Glomerular visceral epithelial cell (primary cell): ENCODE data around the gene SLC37A1.

ENCODE experiments used
- DNase-seq: peaks from one replicate; pipeline ENCODE4 v3.0.0-alpha.2; 2016; ENCODE audit errors: extremely low spot score

SLC37A1 gene

GRCh38 chr21:42560517-42561179 lies 47.0 kb downstream of the SLC37A1 start:
- no peak for DNase-seq

GRCh38 chr21:42561762-42562650 lies 48.4 kb downstream of the SLC37A1 start:
- DNase-seq, result no peak

- DNase-seq, result no peak
These were observed 49.2 kb downstream of the SLC37A1 start for GRCh38 chr21:42562816-42563215.

- no peak for DNase-seq
These were observed 49.6 kb downstream of the SLC37A1 start for GRCh38 chr21:42563261-42563660.

GRCh38 chr21:42563686-42564085 lies 50.0 kb downstream of the SLC37A1 start:
- DNase-seq, result no peak

GRCh38 chr21:42564561-42564971 lies 50.9 kb downstream of the SLC37A1 start:
- no peak for DNase-seq

GRCh38 chr21:42565206-42565810 lies 51.7 kb downstream of the SLC37A1 start:
- DNase-seq, result no peak

GRCh38 chr21:42565886-42566523 lies 52.4 kb downstream of the SLC37A1 start:
- no peak for DNase-seq

GRCh38 chr21:42566524-42567213 lies 53.0 kb downstream of the SLC37A1 start:
- no peak for DNase-seq

GRCh38 chr21:42567214-42567555 lies 53.5 kb downstream of the SLC37A1 start:
- DNase-seq, result no peak

GRCh38 chr21:42567861-42568260 lies 54.2 kb downstream of the SLC37A1 start:
- DNase-seq, result no peak

- DNase-seq, result no peak
These were observed 54.7 kb downstream of the SLC37A1 start for GRCh38 chr21:42568376-42568775.

GRCh38 chr21:42568866-42569731 lies 55.4 kb downstream of the SLC37A1 start:
- DNase-seq, result no peak

GRCh38 chr21:42569732-42570301 lies 56.2 kb downstream of the SLC37A1 start:
- DNase-seq, result no peak

- DNase-seq, result no peak
These were observed 56.7 kb downstream of the SLC37A1 start for GRCh38 chr21:42570362-42570761.

GRCh38 chr21:42570841-42571387 lies 57.3 kb downstream of the SLC37A1 start:
- DNase-seq, result no peak

GRCh38 chr21:42571391-42572150 lies 57.9 kb downstream of the SLC37A1 start:
- no peak for DNase-seq

GRCh38 chr21:42572906-42573495 lies 59.3 kb downstream of the SLC37A1 start:
- no peak for DNase-seq
